Nucleus accumbens (tissue), 56 donors: Measurements from ENCODE around the gene HTRA1.

ENCODE experiments used
- DNase-seq, 56 donors: peaks; one replicate each; lab custom pipeline; 2025; lab: John Stamatoyannopoulos, UW

Gene HTRA1

DNA sequence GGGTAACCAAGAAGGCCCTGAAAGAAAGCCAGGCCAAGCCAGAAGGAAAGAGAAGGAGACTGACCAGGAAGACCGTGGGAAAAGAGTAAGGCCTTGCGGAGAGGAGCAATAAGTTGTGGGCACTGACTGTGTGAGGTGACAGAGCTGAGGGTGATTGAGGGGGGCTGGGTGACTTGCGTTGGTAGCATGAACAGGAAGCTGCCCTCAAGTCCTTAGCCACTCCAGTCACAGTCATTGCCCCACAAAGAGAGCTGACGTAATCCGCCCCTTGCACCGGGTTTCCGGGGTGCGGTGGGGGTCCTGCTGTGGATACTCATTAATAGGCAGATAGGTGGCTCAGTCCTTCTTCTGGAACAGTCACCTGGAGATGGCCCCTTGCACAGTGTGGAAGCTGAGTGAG lies 83.1 kb downstream of the HTRA1 start:
- no peak for DNase-seq

DNA sequence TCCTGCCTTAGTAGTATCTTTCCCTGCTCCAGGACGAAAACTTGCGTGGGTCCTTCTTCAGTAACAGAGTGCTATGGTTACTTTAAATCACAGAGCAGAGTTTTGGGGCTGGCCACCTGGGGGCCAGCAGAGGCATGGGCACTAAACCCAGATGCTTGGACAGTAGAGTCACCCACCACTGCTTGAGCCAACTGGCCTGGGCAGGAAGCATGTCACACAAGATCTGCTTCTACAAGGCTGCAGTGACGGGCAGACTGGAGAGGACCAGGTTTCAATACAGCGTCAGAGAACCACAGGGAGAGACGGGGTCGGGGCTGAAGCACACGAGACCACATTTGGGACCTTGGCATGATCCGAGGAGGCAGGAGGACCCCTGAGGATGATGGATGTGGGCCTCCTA lies 84.9 kb downstream of the HTRA1 start:
- DNase-seq = no peak

DNA sequence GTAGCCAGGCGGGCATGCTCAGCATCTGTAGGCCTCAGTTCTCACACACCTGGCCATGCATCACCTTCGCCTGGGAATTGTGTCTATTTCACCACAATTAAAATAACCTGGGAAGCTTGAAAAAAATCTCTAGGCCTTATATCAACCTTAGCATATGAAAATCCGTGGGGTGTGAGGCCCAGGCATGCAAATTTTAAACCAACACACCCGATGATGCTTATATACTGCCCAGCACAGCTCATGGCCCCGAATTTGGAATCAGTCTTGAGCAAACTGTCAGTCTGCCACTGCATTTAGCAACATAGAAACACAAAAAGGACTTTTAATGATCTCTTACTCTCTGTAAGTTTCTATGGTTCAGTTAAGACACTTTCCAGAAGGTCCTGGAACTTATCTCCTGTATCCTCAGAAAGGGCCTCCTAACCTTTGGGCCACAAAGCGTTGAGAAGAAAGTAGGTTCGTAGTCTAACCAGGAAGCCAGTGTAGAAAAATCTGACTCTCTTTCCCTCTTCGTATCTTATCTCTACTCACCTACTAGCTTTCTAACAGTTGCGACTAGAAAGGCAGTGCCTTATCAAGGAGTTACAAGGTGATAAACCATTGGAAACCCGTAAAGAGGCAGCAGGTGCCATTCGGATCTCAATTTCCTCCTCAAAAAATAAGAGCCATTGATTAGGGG lies 87.2 kb downstream of the HTRA1 start:
- DNase-seq = no peak

DNA sequence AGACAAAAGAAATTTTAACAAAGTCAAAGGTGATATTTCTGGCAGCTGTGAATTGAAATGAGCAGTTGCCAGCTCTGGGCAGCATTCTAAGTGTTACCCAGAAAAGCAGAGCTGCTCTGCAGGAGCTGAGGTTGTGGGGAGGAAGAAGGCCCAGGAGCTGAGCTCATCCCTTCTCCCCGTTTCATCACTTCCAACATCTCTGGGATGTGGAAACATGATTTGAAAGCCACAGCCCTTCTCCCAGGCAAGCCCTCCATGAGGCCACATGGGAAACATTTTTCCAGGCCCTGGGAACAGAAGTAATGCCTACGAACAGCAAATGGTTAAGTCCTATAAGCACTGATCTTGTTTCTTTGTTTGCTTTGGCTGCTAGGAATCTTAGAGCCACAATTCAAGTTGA lies 88.3 kb downstream of the HTRA1 start:
- no peak for DNase-seq

GRCh38 chr10:122550427-122550826 lies 89.1 kb downstream of the HTRA1 start:
- no peak for DNase-seq

DNA sequence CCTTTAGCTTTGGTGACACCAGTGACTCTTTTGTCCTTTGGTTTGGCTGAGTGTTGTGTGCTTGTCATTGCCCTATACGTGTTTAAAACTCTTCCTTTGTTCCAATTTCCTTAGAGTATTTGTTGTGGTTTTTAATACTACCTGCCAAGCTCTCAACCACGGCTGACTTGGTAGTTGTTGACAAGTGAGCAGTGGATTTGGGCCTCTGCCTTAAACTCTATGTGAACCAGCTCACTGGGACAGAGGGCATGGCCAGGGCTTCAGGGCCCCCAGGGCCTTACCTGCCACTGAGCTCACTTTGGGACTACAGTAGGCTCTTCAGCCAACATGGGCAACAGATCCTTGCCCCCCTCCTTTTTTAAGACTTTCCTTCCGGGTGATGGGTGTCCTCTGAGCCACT lies 89.6 kb downstream of the HTRA1 start:
- DNase-seq = no peak

DNA sequence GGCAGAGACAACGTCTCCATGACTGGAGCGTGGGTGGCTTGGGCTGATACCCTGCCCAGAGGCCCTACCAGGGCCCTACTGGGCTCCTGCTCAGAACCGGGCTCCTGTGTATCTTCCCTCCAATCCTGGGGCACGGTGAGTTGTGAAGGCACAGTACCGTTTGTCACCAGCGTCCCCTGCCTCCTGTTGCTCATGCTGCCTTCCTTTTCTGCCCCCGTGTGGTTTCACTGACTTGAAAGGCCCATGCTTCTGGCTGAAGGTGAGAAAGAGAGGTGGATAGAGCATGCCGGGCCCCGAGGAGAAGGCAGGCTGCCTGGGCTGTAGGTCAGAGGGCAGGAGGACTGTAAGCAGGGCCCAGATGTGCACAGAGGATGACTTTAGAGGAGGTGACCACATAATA lies 90.1 kb downstream of the HTRA1 start:
- peak in 5 of 56 donors; percentile 3 to 33 (median 11) for DNase-seq

DNA sequence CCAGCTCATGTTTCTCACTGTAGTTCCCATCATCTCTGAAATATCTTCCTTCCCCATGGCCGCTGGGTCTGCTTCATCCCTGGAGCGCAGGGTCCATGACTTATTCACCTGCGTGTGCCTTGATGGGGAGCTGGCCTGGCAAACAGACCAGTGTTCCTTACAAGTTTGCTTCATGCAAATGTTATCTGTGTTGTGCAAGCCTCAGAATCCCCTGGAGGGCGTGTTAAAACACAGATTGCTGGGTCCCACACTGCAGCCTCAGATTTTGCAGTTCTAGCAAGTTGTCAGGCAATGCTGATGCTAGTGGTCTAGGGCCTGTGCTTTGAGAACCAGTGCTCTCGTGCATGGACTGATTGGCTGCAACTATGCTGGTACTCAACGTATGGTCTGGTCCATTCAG lies 92.0 kb downstream of the HTRA1 start:
- DNase-seq = no peak

DNA sequence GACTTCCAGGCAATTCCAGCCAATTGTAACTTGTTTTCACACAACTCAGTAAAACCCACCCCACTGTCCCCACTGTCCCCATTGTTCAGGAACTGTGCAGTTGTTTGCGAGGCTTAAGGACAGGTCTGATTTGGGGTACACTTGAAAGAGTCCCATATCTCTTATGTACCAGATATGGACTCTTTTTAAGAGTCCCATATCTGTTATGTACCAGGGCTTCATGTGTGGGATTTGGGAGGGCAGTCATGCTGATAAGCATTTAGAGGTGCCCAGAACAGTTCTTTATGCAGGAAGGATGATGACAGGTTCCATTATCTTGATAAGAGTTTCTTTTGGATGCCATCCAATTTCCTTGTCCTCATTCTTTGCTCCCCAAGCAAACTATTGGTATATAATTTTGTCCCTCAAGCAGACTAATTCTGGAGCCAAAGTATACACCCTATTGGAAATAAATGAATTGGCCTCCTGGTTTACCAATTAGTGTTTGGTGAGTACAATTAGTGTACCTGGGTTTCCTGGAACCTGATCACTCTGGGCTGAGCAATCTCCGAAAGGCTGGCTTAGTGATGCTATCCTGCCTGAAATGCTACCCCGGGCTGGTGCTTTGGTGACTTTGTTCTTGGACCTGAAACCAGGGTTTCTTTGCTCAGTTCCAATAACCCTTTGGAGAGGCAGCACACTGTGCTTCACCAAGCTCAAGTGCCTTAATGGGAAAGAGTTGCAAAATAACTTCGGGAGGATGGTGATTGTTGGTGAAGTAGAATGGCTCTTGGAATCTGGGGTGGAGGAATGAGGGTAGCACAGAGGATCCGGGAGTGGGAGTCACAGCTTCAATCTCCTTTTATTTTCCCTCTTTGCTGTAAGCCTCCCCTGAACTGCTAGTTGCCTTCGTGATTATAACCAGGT lies 93.0 kb downstream of the HTRA1 start:
- no peak for DNase-seq

- no peak for DNase-seq
Observed at GRCh38 chr10:122555442-122555841, 94.1 kb downstream of the HTRA1 start.

GRCh38 chr10:122557516-122557915 lies 96.2 kb downstream of the HTRA1 start:
- DNase-seq = no peak

GRCh38 chr10:122558452-122558851 lies 97.1 kb downstream of the HTRA1 start:
- DNase-seq = no peak

DNA sequence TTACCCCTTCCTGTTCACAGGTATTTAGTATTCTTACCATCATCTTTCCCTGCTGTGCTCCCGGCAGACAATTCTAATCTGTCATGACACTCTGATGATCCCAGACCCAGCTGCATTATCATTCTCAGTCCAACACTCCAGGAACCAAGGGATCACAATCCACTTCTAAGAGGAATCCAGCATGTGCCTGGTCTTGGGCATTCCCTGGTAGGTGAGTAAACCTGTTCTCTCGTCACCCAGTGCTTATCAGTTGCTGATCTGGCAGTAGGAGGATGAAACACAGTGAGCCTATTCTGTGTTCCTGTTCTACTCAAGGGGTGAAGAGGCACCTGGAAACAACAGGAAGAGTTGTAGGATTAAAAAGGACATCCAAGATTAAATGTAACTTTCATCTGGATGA lies 97.9 kb downstream of the HTRA1 start:
- DNase-seq = no peak

DNA sequence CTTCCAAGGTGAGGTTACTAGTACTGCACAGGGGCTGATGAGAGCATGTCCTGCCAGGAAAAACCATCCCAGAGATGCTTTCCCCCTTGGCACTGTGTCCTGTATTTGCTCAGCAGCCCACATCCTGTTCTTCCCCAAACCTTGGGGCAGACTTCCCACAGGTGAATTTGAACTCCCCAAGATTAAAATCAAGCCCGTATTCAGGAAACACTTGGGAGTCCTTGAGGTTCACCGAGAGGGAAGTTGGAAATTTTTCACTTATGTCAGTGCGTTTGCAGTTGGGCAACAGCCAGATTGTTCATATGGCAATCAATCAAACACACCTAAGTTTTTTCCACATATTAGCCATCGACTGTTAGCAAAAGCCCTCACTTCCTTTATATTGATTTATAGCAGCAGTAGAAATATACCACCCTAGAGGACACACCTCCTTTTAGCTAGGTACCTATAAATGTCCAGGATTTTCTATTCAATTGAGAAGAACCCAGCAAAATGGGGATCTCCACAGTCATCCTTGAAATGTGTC lies 99.0 kb downstream of the HTRA1 start, which contains the start of gene DMBT1:
TSS of gene DMBT1 (plus strand) at position 476 of the 526 bp plus-strand sequence. CDS start at position 493, 17 bp downstream.
- no peak for DNase-seq

DNA sequence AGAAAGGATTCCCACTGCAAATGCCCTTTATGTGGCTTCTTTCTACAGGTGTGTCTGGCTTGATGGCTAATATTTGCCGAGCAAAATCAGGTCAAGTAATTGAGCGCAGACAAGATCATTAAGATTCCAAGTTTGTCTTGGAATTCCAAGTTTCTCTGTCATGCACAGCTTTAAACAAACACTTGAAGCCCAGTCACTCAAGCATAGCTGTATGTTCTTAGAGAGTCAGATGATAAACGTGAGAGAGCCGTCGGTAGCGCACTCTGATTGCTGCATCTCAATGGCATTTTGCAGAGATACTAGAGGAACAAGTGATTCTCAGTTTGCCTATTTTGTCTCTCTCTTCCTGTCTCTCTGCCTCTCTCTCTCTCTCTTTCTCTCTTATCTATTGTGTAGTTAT lies 99.9 kb downstream of the HTRA1 start:
- no peak for DNase-seq

DNA sequence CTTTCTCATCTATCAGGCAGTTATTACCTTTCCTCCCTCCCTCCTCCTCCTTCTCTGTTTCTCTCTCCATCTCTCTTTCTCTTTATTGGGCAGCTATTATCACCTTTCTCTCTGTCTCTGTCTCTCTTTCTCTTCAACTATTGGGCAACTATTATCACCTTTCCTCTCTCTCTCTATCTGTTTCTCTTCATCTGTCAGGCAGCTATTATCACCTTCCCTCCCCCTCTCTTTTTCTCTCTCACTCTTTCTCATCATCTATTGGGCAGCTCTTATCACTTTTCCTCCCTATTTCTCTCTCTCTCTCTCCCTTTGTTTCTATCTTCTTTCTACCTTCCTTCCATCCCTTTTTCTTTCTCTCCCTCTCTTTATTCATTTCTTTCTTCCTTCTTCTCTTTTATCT lies 100.4 kb downstream of the HTRA1 start:
- no peak for DNase-seq
